ENCODE results near the gene FGFR3.
A peak's percentile ranks its signal among the peaks of the same experiment; 100 is the strongest.
"Not testable (repeated sequence)": the region's sequence is repeated elsewhere in the genome, so short reads cannot be mapped to it uniquely, and the experiment has no call there.

Gene FGFR3

DNA sequence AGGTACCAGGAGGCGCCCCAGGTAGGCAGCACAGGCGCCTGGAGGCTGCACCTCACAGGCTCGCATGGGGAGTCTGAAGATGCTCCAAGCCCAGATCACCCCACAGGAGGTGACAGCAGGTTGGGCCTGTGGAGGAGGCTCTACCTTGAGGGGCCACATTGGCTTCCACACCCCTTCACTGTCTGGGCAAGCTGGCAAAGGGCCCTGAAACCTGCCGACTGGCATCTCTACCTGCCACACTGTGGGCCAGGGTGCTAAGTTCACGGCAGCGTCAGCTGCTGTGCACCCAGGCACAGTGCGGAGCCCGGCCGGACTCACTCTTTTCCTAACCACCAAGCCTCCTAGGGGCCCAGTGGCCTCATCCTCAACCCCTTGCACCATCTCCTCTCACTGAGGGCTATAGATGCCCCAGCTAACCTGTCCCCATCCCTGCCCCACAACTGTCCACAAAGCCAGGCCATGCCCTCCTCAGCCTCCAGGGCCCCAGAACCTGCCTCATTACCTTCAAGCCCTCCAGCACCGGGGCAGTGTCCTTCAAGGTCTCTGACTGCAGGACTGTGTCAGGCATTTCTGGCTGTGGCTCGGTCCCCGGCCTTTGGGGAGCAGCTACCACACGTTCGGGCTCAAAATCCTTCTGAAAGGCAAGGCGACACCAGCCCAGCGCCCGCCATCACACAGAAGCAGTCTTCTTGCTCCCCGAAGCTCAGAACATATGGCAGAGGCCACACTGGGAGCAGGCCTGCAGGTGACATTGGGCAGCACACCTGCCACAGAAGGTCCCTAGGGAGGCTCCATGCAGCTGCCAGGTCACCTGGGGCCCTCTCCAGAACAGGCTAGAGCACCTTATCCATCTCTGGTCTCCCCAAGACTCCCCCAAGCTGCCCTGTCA, 28.8 kb downstream of the FGFR3 start:
- no peak for DNase-seq

DNA sequence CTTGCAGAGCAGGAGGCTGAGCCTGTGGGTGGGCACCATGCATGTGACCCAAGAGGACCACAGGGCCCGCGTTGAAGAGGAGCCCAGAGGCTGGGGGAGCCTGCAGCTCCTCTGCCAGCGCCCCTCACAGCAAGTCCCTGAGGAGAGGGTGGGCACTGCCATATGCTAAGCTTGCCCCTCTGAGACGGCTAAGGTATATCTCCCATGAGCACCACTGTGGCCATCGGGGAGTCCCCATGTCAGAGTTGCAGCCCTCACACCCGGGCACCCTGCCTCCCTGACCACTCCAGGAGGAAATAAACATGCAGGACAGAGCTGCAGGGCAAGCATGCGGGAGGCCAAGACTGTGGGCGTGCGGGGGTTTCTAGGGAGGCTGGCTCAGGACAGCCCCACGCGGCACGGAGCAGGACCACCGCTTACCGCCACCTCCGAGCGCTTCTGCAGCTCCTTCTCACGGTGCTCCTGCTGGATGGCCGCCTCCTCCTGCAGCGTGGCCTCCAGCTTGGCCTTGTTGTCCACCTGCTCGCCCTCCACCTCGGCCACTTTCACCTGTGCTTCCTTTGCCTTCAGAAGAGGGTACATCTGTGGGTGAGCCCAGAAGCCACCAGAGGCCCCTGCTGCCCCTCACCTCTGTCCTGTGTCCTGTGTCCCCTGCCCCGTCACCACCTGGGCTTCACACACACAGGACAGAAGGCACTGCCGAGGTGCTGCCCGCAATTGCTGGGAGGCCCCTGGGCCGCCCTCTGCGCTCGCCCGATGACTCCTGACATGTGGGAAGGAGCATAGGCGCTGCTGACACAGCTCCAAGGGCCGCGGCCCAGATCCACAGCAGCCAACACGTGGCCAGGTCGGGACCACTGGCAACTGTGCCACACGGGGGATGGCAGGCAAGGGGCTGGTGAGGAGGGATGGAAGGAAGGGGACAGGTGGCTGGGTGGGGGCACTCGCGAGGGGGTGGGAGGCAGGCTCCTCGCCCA, 29.8 kb downstream of the FGFR3 start:
- DNase-seq: no peak

DNA sequence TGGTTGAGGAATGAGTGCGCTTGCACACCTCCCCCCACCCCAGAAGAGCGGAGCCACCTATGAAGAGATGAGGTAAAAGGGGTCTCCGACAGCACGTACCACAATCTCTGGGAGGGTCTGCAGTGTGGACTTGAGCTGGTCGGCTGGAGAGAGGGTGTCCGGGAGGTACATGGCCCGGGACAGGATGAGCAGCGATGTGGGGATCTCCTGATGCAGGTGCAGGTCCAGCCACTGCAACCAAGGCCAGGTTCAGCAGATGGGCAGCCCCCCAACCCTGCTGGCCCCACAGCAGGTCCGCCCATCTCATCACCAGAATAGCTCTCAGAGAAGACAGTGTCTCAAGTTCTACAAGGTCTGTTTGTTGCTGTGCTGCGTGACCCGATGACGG, 30.4 kb downstream of the FGFR3 start:
- no peak for DNase-seq

DNA sequence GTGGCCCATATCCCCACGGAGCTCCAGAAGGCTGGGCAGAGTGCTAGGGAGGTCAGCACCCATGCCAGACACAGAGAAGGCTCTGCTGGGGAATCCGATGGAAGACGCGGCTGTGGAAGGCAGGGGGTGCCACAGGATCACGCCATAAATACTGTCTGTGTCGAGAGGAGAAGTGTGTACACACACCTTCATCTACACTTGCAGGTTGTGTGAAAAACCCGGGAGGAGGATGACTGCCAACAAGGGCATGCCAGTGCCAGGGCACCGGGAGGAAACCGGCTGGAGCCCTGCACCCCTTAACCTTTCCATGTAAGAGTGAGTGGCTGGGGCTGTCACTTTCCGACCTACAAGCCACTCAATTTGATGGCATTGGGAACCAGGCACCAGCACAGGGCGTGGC, 31.7 kb downstream of the FGFR3 start:
- no peak for DNase-seq

DNA sequence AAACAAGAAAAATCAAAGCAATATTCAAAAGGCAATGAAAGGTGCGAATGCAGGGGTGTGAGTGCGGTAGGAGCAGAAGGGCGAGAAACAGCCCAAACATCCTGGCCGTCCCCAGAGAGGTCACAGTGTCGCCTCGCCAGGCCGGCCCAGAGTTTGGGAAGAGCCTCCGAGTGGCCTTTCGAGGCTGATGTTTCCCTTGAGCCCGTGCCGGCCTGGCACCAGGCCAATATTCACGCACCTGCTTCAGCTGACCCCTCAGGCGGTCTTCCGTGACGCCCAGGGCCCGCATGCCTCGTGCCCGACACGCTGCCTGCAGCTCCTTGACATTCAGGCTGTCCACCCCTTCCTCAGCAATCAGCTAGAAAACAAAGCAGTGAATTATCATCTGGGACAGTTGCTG, 32.2 kb downstream of the FGFR3 start:
- no peak for DNase-seq

DNA sequence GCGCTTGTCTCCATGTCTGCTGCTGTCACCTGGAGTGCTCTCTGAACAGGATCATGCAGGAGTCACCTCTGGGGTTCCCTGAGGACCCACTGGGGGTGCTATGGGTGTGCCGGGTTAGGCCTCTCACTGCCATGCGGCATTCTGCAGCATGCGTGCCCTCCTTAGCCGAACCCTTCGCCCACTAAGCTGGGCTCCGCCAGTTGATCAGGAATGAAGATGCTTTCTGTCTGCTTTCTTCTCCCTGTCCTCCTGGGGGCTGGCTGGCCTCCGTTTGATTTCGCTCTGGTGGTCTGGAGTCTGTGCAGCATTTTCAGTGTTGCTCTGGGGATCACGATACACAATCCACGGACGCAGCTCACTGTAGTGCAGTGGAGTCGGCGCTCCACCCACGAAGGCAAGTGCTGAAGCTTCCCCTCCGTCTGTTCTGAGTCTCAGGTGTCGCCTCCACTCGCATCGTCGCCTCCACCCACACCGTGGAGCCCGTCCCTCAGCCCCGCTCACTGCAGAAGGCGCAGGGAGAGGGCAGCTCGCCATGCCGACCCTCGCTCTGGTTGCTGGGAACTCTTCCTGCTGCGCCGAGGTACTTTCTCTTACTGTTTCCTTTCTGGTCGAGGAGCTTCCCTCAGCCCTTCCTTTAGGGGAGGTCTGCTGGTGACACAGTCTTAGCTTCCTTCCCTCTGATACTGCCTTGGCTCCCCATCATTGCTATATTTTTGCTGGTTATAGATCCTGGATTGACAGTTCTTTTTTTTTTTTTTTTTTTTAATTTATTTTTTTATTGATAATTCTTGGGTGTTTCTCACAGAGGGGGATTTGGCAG, 33.6 kb downstream of the FGFR3 start:
- no peak for DNase-seq

DNA sequence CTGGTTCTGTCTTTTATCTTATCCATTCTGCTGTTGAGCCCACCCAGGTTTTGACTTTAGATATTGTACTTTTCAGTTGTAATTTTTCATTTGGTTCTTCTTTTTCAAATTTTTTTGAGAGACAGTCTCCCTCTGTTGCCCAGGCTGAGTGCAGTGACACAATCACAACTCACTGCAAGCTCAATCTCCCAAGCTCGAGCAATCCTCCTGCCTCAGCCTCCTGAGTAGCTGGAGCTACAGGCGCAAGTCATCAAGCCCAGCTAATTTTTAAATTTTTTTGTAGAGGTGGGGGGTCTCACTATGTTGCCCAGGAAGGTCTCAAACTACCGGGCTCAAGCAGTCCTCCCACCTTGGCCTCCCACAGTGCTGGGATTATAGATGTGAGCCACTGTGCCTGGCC, 37.1 kb downstream of the FGFR3 start:
- no peak for DNase-seq

DNA sequence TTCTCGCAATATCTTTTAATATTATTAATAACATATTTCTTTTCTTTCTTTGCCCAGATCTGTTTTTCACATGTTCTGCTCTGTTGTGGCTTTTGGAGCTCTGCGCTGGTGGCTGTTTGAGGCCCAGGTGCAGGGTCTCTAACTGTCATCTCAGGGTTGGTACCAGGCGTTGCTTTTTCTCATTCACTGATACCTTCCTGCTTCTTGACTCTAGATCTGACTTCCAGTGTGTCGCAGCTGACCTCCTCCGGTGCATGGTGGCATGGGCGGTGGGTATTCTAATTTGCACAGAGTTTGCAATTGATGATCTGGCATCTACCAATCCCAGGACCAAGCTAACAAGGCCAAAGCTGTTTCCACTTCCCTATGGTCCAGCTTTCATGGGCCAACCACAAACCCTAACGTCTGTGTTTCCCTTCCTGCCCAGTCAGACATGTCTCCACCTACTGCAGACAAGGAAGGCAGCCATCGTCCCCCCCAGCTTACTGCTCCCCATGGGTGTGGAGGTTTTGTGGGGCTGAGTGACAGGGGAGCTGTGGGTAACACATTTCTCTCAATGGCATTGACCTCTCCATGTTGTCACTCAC, 37.6 kb downstream of the FGFR3 start:
- DNase-seq: no peak

DNA sequence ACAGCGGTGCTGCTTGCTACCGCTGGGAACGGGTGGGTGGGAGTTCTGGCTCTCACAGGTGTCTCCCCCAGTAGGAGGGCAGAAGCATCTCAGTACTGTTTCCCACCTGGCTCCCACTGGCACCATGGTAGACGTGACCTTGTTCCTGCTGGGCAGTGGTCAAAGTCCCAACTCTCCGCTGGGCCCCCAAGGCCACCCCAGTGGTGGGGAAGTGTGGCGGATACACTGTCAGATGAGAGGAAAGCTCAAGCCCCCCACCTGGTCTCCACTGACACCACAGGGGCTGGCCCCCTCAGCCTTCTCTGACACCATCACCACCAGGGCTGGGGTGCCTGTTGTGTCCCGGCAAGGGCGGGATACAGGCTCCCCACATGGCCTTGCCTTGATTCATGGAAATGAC, 38.2 kb downstream of the FGFR3 start:
- no peak for DNase-seq

DNA sequence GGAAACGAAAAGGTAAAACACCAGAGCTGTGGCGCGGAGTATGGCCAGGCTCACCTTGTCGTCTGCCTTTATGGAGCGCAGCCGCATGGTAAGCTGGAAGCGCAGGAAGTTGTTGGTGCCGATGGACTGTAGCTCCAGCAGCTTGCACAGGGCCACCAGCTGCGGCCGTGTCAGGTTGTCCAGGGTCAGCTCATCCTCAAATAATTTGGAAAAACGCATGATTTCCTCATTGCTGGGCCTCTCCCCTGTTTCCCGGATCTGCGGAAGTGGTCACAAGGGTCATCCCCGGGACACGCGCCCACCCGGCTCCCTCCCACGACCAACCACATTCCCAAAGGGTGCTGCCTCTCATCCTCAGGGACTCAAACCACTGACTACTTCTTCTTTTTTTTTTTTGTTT, 39.6 kb downstream of the FGFR3 start:
- DNase-seq: no peak

DNA sequence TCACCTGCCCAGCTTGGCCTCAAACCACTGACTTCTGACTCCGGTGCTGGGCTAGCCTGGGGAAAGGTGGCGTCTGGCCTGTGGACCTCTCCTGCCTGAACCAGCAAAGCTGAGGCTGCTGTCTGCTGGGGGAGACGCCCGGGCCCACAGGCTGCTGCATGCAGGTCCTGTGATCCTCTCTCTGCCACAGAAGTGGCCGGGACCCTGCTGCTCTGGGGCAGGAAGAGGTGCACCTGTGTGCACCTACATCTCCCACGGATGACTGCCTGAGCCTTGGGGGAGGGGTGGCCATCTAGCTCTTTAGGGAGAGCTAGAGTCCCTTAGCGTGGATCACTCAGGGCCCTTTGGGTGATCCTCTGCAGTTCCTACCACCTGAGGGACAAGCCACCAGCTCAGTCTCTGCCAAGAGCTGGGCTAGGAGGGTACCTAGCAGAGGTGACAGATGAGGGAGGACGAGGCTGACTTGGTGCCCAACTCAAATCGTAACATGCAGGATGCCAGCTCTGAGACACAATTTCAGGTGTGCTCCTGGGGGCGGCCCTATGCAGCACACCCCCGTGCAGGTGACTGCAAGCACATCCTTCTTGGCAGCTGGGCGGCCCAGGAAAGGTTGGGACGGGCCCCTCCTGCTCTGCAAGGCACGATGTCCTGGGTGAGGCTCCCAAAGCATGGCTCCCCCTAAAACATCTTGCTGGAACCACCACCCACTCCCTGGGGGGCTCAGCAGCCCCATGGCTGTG, 40.4 kb downstream of the FGFR3 start:
- DNase-seq: no peak

DNA sequence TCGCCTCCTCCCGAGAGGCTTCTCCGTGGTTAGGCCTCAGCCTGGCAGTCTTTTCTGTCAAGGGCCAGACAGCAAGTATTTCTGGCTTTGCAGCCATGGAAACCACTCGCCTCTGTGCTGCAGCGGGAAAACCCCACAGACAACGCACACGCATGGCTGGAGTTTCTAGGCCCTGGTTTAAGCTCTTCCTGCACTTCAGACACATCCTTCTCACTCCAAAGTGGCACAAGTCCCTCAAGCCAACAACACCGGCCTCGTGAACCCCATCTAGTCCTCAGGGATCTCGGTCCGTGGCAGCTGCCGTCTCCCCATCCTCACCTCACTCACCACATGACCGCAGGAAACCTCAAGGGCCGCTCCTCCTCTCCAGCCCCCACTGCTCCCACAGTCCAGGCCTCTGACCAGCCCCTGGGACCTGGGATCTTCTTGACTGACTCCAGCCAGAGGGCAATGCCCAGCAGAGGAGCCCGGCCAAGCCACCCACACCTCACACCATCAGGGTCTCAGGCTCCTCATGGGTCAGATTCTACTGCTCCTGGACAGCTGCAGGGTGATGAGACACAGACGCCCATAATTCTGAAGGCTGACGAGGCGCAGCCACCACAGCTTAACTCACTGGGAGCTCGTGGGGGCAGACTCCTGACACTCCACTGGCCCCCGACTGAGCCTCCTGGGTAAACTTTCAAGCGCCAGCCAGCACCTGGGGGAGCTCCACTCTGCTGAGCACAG, 41.1 kb downstream of the FGFR3 start:
- DNase-seq: peak in 1 of 2 experiments; percentile 20

DNA sequence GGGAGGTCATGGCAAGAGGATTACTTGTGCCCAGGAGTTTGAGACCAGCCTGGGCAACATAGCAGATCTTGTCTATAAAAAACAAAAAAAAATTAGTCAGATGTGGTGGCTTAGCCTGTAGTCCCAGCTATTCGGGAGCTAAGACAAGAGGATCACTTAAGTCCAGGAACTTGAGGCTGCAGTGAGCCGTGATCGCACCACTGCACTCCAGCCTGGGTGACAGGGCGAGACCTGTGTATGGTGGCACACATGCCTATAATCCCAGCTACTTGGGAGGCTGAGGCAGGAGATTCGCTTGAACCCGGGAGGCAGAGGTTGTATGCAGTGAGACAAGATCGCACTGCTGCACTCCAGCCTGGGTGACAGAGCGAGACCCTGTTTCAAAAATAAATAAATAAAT, 42.7 kb downstream of the FGFR3 start:
- DNase-seq: not testable (repeated sequence)

DNA sequence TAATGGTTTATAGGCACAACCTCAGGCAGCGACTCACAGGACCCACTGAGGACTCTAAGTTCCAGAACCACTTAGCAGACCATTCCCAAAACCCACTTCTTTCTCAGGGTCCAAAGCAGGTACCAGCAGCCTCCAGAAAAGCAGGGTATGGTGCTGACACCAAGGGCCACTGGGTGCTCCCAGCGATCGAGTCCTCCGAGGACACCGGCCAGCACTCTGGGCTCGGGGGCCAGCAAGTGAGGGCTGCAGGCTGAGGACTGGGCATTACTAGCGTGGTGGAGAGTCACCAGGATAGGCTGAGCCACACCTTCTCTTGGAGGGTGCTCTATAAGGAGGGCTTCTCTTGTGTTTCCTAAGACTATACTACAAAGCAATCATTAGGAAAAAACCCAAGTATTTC, 43.6 kb downstream of the FGFR3 start:
- DNase-seq: no peak

DNA sequence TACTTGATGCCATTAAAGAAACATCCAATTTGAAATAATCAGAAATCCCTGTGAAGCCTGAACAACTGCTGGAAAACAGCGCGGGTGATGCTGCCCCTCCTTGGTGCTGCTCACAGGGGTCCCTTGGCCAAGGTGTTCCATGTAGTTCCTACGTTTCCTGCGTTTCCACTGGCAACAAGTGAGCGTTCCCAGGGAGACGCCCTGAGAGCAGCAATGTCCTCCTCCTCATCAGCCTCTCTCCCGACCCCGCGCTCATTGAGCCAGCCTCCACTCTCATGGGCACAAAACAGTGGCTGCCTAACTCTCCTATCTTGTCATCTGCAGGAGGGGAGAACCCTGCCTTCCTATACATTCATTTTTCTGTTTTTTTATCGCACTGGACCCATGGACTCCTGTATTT, 44.0 kb downstream of the FGFR3 start:
- no peak for DNase-seq

DNA sequence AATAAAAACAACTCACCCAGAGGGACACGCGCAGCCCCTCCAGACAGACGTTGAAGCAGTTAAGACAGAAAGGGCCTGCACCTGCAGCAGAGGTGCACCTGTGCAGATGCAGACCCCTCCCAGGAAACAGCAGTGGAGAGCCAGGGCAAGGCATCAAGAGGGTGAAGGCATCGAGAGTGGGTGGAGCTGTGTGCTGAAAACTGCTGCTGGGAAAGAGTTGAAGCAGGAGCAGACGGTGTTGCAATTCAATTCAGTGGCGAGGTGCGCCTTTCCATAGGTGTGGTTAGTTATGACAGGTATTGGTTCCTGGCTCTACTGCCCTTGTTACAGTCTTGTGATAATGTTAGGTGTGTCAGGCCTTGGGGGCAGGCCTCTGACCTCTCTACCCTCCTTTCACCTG, 46.2 kb downstream of the FGFR3 start:
- DNase-seq: no peak

DNA sequence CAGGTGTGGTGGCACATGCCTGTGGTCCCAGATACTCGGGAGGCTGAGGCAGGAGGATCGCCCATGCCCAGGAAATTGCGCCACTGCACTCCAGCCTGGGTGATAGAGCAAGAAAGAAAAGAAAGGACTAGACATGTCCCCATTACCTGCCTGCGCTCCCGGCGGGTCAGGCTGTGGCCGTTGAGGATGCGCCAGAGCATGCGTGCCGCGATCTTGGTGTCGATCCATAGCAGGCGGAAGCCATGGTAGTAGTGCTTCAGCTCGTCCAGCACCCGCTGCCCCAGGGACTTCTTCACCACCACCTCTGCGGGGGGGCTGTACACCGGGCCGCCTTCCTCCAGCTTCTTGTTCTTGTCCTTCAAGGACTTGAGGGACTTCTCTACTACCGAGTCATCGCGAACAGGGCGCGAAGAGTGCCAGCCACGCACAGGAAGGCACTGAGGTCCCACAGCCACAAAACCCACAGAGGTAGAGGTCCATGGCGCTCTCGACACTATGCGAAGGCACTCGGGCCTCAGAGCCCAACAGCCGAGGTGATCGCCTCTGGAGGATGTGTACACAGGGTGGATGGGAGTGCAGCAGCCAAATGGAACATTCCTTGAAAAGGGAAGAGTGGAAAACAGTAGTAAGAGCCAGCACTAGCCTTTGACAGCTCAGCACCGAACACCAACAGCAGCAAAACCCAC, 48.3 kb downstream of the FGFR3 start:
- no peak for DNase-seq

DNA sequence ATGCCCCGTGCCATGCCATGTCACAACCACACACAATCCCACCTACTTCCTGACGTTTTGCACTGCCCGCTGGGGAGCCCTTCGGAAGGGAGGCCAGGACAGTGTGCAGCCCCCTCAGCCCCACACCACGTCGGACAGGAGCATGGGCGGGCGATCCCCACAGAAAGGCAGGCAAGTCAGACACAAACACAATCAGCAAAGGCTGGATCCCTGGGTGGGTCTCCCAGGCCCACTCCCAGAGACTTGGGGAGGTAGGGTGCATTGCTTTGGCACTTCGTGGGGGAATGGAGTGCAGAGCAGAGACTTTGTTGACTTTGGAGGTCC, 48.8 kb downstream of the FGFR3 start:
- no peak for DNase-seq

DNA sequence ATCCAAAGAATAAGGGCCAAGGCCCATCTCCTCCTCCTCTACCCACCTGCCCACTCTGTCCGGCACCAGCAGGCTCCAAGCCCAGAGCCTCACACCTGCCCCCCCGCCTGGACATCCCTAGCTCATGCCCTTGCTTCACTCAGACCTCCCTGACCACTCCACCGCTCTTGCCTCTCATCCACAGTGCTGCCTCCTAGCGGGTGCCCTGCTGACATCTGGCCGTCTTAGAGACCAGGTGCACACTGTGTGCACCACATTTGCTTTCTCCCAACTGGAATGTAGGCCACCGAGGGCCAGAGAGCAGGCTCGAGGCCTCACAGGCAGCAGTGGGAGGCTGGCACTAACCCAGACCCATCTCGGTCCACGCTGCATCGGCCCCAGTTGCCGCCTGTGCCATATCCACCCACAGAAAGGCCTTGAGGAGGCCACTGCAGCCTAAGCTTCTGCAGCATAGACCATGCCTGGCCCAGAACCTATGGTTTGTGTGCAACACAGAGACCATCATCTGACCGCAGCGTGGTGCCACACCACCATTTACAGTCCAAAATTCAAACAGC, 49.3 kb downstream of the FGFR3 start:
- DNase-seq: no peak

DNA sequence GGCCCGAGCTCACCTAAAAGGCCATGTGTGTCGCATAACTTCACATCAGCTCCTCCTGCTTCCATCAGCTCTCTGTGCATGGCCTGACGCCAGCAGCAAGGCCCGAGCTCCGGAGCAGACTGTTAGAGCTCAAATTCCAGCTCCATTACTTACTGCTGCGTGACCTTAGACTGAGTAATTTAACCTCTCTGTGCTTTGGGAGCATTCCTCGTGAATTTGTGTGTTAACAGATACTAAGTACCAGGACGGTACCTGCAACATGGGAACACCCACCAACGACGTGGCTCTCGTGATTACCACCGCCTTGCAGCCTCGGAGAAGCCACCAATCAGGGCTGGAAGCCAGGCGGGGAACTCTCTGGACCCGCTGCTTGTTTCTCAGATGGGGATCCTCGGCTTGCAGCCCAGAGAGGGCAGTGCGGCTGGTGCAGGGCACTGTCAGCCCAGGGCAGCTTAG, 49.9 kb downstream of the FGFR3 start:
- no peak for DNase-seq

Measured in NCI-H187 (cell line).